ENCODE results near the gene GRIK4. TPM values are rescaled to one million over a fixed set of nuclear protein-coding genes. Genes with fewer than 3 reads are reported as not detected.

The GRIK4 gene
- total and polyA plus RNA-seq, 9 of the 15 experiments (the other 6 are each of a cell fraction or from before 2014, with no cell fraction given) = not detected

DNA sequence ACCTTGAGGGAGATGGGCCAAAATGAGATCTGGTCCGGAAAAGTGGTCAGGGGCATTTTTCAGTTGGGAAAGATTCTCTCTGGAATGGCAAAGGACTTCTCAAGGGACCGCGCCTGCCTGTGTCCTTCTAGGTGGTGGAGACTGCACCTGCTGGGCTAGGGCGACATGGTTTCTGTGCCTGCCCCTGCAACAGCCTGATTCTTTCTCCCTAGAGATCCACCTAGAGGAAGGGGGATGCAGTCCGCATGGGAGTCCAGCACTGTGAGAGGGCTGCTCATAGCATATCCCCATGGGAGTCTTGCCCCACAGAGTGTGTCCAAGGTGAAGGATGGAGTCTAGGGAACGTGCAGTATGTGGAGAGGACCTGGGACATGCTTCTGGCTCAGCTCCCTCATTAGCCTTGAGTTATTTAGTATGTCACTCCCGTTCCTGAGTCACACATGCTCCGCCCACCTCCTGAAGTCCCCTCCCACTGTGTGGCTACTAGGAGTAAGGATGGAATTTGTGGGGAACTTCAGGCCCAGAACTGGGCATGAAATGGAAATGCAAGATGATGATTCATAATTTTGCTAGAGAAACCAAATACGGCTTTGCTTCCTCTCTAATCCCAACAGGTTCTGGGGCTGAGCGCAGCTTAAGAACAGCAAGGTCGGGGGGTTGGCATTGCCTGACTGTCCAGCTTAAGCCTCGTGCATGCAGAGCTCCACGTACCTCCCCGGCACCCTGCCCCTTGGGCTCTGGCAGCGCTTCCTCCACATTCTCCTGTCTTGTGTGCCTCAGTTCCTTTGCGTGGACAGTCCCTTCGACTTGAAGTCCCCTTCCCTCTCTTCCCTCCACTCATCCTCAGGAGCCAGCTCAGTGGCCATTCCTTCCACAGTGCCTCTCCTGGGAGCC, 35.0 kb downstream of the GRIK4 start:
- FAIRE-seq = peak; percentile 70
- DNase-seq (ENCODE audit: extremely low read depth in 1 of 4, low spot score in 3 of 4) = peak in 1 of 4 experiments; percentile 16
- H3K27ac ChIP-seq (ENCODE audit: extremely low read depth, low read depth, low read length) = no peak overlapping the region
- no peak overlapping the region for H3K4me2 ChIP-seq (ENCODE audit: insufficient read depth, low read length)
- intact Hi-C loops (cut with micrococcal nuclease) = no loop called here
- peak; percentile 74 for ATAC-seq
- no peaks in the 10 kb centered on the region for H3K9me3 ChIP-seq (replicated peaks; ENCODE audit: control insufficient read depth, insufficient read depth, low read depth, low read length)
- no peaks in the 10 kb centered on the region for H3K79me2 ChIP-seq (ENCODE audit: control insufficient read depth, insufficient read depth, low read length)
- no peaks in the 10 kb centered on the region for H3K9me1 ChIP-seq (ENCODE audit: control insufficient read depth, insufficient read depth, low read length)
- H3K4me3 ChIP-seq = no peak overlapping the region
- CTCF ChIA-PET (ENCODE audit: low intra/inter-chr PET ratio) = no interaction called here
- in situ Hi-C loops (cut with MboI) = no loop called here
- 0% methylated on average over 16 of the region's 17 CpGs for WGBS (ENCODE audit: insufficient coverage, low coverage, missing lambda C conversion rate)
- H3K4me1 ChIP-seq (replicated peaks in 1 of 2; ENCODE audit: control insufficient read depth in 2 of 2, insufficient read depth in 2 of 2, low read length in 2 of 2) = no peaks in the 10 kb centered on the region
- peaks cover 12 to 51% of the 10 kb centered on the region in 2 experiments; a peak in 4 of 5 replicates for H3K27me3 ChIP-seq (ENCODE audit: control insufficient read depth in 2 of 2, insufficient read depth in 2 of 2, low read length in 2 of 2)
- H3K36me3 ChIP-seq (ENCODE audit: control insufficient read depth, insufficient read depth, low read length) = no peaks in the 10 kb centered on the region
- no TSS peak for BruUV-seq (replicated peaks)
- H2AFZ ChIP-seq (ENCODE audit: low read depth, low read length) = no peak overlapping the region
- POLR2A ChIA-PET = no interaction called here
- TF ChIP-seq ZNF232 (CRISPR knock-in tag; IDR thresholded peaks at IDR 0.05) = no peak
- TF ChIP-seq TGIF2 (CRISPR knock-in tag; IDR thresholded peaks at IDR 0.05) = no peak
- TF ChIP-seq, protein P1, sequence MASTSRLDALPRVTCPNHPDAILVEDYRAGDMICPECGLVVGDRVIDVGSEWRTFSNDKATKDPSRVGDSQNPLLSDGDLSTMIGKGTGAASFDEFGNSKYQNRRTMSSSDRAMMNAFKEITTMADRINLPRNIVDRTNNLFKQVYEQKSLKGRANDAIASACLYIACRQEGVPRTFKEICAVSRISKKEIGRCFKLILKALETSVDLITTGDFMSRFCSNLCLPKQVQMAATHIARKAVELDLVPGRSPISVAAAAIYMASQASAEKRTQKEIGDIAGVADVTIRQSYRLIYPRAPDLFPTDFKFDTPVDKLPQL (IDR thresholded peaks at IDR 0.05; ENCODE audit: extremely low read depth, insufficient read length) = no peak
- no peak for TF ChIP-seq ZEB2 (IDR thresholded peaks at IDR 0.05)
- TF ChIP-seq, protein P2, sequence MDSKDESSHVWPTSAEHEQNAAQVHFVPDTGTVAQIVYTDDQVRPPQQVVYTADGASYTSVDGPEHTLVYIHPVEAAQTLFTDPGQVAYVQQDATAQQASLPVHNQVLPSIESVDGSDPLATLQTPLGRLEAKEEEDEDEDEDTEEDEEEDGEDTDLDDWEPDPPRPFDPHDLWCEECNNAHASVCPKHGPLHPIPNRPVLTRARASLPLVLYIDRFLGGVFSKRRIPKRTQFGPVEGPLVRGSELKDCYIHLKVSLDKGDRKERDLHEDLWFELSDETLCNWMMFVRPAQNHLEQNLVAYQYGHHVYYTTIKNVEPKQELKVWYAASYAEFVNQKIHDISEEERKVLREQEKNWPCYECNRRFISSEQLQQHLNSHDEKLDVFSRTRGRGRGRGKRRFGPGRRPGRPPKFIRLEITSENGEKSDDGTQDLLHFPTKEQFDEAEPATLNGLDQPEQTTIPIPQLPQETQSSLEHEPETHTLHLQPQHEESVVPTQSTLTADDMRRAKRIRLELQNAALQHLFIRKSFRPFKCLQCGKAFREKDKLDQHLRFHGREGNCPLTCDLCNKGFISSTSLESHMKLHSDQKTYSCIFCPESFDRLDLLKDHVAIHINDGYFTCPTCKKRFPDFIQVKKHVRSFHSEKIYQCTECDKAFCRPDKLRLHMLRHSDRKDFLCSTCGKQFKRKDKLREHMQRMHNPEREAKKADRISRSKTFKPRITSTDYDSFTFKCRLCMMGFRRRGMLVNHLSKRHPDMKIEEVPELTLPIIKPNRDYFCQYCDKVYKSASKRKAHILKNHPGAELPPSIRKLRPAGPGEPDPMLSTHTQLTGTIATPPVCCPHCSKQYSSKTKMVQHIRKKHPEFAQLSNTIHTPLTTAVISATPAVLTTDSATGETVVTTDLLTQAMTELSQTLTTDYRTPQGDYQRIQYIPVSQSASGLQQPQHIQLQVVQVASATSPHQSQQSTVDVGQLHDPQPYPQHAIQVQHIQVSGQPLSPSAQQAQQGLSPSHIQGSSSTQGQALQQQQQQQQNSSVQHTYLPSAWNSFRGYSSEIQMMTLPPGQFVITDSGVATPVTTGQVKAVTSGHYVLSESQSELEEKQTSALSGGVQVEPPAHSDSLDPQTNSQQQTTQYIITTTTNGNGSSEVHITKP (IDR thresholded peaks at IDR 0.05; ENCODE audit: partially characterized antibody) = no peak
- TF ChIP-seq, protein P3, sequence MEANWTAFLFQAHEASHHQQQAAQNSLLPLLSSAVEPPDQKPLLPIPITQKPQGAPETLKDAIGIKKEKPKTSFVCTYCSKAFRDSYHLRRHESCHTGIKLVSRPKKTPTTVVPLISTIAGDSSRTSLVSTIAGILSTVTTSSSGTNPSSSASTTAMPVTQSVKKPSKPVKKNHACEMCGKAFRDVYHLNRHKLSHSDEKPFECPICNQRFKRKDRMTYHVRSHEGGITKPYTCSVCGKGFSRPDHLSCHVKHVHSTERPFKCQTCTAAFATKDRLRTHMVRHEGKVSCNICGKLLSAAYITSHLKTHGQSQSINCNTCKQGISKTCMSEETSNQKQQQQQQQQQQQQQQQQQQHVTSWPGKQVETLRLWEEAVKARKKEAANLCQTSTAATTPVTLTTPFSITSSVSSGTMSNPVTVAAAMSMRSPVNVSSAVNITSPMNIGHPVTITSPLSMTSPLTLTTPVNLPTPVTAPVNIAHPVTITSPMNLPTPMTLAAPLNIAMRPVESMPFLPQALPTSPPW (CRISPR knock-in tag; IDR thresholded peaks at IDR 0.05) = no peak
- no peak for TF ChIP-seq EGR1 (conservative IDR thresholded peaks at IDR 0.05)
- TF ChIP-seq ZNF766 (CRISPR knock-in tag; conservative IDR thresholded peaks at IDR 0.05) = no peak
- TF ChIP-seq, protein P4, sequence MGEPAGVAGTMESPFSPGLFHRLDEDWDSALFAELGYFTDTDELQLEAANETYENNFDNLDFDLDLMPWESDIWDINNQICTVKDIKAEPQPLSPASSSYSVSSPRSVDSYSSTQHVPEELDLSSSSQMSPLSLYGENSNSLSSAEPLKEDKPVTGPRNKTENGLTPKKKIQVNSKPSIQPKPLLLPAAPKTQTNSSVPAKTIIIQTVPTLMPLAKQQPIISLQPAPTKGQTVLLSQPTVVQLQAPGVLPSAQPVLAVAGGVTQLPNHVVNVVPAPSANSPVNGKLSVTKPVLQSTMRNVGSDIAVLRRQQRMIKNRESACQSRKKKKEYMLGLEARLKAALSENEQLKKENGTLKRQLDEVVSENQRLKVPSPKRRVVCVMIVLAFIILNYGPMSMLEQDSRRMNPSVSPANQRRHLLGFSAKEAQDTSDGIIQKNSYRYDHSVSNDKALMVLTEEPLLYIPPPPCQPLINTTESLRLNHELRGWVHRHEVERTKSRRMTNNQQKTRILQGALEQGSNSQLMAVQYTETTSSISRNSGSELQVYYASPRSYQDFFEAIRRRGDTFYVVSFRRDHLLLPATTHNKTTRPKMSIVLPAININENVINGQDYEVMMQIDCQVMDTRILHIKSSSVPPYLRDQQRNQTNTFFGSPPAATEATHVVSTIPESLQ (CRISPR knock-in tag; IDR thresholded peaks at IDR 0.05) = no peak
- TF ChIP-seq SRSF1 (IDR thresholded peaks at IDR 0.05; ENCODE audit: low read depth, low read length) = no peak
- TF ChIP-seq, protein P5, sequence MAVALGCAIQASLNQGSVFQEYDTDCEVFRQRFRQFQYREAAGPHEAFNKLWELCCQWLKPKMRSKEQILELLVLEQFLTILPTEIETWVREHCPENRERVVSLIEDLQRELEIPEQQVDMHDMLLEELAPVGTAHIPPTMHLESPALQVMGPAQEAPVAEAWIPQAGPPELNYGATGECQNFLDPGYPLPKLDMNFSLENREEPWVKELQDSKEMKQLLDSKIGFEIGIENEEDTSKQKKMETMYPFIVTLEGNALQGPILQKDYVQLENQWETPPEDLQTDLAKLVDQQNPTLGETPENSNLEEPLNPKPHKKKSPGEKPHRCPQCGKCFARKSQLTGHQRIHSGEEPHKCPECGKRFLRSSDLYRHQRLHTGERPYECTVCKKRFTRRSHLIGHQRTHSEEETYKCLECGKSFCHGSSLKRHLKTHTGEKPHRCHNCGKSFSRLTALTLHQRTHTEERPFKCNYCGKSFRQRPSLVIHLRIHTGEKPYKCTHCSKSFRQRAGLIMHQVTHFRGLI (CRISPR knock-in tag; IDR thresholded peaks at IDR 0.05) = no peak
- H4K20me1 ChIP-seq (replicated peaks; ENCODE audit: control insufficient read depth, insufficient read depth, low read length) = peaks cover 6% of the 10 kb centered on the region; the same call in 1 of the 2 replicates
- no peak overlapping the region; a peak in 1 of 4 replicates for H3K9ac ChIP-seq (ENCODE audit: insufficient read depth in 1 of 2, low read depth in 2 of 2, low read length in 2 of 2)

Data from K562 (cell line).